Esophagus squamous epithelium (tissue), 4 donors: ENCODE results near the gene ANKLE1.

Experiments
- POLR2A ChIP-seq, 4 donors: fragments of 450-650 bp; IDR thresholded peaks; one replicate each; pipeline ENCODE4 v1.6.1; 2017; ENCODE audit warnings: antibody characterized with exemption in 4 of 4, mild to moderate bottlenecking in 4 of 4, moderate library complexity in 3 of 4
- TF ChIP-seq, protein P1 (sequence below), 6 experiments: fragments of 450-650 bp in 4 of 6; fragments of 200-600 bp in 2 of 6; sonication (generic) in 2 of 6; IDR thresholded peaks; one replicate each; pipeline ENCODE4 v1.5.1; 2016 to 2019; ENCODE audit warnings: antibody characterized with exemption in 6 of 6, mild to moderate bottlenecking in 4 of 6, moderate library complexity in 4 of 6

- TF ChIP-seq, protein P1, sequence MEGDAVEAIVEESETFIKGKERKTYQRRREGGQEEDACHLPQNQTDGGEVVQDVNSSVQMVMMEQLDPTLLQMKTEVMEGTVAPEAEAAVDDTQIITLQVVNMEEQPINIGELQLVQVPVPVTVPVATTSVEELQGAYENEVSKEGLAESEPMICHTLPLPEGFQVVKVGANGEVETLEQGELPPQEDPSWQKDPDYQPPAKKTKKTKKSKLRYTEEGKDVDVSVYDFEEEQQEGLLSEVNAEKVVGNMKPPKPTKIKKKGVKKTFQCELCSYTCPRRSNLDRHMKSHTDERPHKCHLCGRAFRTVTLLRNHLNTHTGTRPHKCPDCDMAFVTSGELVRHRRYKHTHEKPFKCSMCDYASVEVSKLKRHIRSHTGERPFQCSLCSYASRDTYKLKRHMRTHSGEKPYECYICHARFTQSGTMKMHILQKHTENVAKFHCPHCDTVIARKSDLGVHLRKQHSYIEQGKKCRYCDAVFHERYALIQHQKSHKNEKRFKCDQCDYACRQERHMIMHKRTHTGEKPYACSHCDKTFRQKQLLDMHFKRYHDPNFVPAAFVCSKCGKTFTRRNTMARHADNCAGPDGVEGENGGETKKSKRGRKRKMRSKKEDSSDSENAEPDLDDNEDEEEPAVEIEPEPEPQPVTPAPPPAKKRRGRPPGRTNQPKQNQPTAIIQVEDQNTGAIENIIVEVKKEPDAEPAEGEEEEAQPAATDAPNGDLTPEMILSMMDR (IDR thresholded peaks at IDR 0.05), result no peak
- TF ChIP-seq POLR2A (IDR thresholded peaks at IDR 0.05), result no peak
Measured at GRCh38 chr19:17324357-17325114, 42.8 kb downstream of the ANKLE1 start.
